ENCODE results near the gene TTLL11.

TTLL11 gene

GRCh38 chr9:121780177-121781040 lies 312.7 kb downstream of the TTLL11 start:
- no peak for TF ChIP-seq PPARA (CRISPR knock-in tag; IDR thresholded peaks at IDR 0.05; ENCODE audit: borderline replicate concordance)
- no peak for TF ChIP-seq GLIS3 (CRISPR knock-in tag; IDR thresholded peaks at IDR 0.05)
- no peak for TF ChIP-seq PATZ1 (CRISPR knock-in tag; IDR thresholded peaks at IDR 0.05; ENCODE audit: borderline replicate concordance)
- no peak for ATAC-seq

- ATAC-seq, result no peak
- TF ChIP-seq ZNF8 (CRISPR knock-in tag; IDR thresholded peaks at IDR 0.05) (no peak), PATZ1 (CRISPR knock-in tag; IDR thresholded peaks at IDR 0.05; ENCODE audit: borderline replicate concordance) (no peak), ZFP3 (CRISPR knock-in tag; IDR thresholded peaks at IDR 0.05) (no peak), ZC3H10 (CRISPR knock-in tag; IDR thresholded peaks at IDR 0.05) (no peak), CSRNP3 (CRISPR knock-in tag; IDR thresholded peaks at IDR 0.05) (no peak), PPARA (CRISPR knock-in tag; IDR thresholded peaks at IDR 0.05; ENCODE audit: borderline replicate concordance) (no peak), ZNF565 (CRISPR knock-in tag; conservative IDR thresholded peaks at IDR 0.05; ENCODE audit: low read depth) (no peak), BACH2 (CRISPR knock-in tag; IDR thresholded peaks at IDR 0.05; ENCODE audit: borderline replicate concordance) (no peak)
Measured at GRCh38 chr9:121779381-121780117, 313.6 kb downstream of the TTLL11 start.

- no peak for ATAC-seq
- no peak for TF ChIP-seq ZFP30 (CRISPR knock-in tag; IDR thresholded peaks at IDR 0.05)
- no peak for TF ChIP-seq PPARA (CRISPR knock-in tag; IDR thresholded peaks at IDR 0.05; ENCODE audit: borderline replicate concordance)
- no peak for TF ChIP-seq ISL1 (CRISPR knock-in tag; IDR thresholded peaks at IDR 0.05)
- no peak for TF ChIP-seq CSDC2 (CRISPR knock-in tag; IDR thresholded peaks at IDR 0.05)
- no peak for TF ChIP-seq SNAI2 (CRISPR knock-in tag; IDR thresholded peaks at IDR 0.05)
- TF ChIP-seq RARB (CRISPR knock-in tag; IDR thresholded peaks at IDR 0.05), result no peak
- TF ChIP-seq TSHZ2 (CRISPR knock-in tag; IDR thresholded peaks at IDR 0.05), result no peak
- no peak for TF ChIP-seq ZNF8 (CRISPR knock-in tag; IDR thresholded peaks at IDR 0.05)
- TF ChIP-seq ZC3H10 (CRISPR knock-in tag; IDR thresholded peaks at IDR 0.05), result no peak
- no peak for TF ChIP-seq TOX (CRISPR knock-in tag; IDR thresholded peaks at IDR 0.05; ENCODE audit: borderline replicate concordance)
- no peak for TF ChIP-seq TCF4 (CRISPR knock-in tag; IDR thresholded peaks at IDR 0.05; ENCODE audit: borderline replicate concordance)
- no peak for TF ChIP-seq ZFP3 (CRISPR knock-in tag; IDR thresholded peaks at IDR 0.05)
- TF ChIP-seq GLIS3 (CRISPR knock-in tag; IDR thresholded peaks at IDR 0.05), result no peak
- no peak for TF ChIP-seq ZNF70 (CRISPR knock-in tag; IDR thresholded peaks at IDR 0.05)
- TF ChIP-seq ARNTL (CRISPR knock-in tag; IDR thresholded peaks at IDR 0.05; ENCODE audit: borderline replicate concordance, low read depth), result no peak
- no peak for TF ChIP-seq PATZ1 (CRISPR knock-in tag; IDR thresholded peaks at IDR 0.05; ENCODE audit: borderline replicate concordance)
- TF ChIP-seq CSRNP3 (CRISPR knock-in tag; IDR thresholded peaks at IDR 0.05), result no peak
- no peak for TF ChIP-seq ESRRG (CRISPR knock-in tag; IDR thresholded peaks at IDR 0.05)
Measured at GRCh38 chr9:121778252-121779225, 314.6 kb downstream of the TTLL11 start.

Measured in SK-N-SH treated with all-trans-retinoic acid at 6 μM for 48 hours (cell line).